Epithelial cell of esophagus (primary cell): ENCODE measurements around the gene ZNF200.
"Not testable (repeated sequence)": the region's sequence is repeated elsewhere in the genome, so short reads cannot be mapped to it uniquely, and the experiment has no call there.

Source experiments
- DNase-seq: peaks from one replicate; pipeline ENCODE4 v3.0.0; 2010; ENCODE audit warnings: low read depth
- H3K4me3 ChIP-seq: 2 replicates; pipeline ENCODE4 v1.5.1; 2011; ENCODE audit warnings: mild to moderate bottlenecking, low read length, control low read depth
- CTCF ChIP-seq: IDR thresholded peaks from 2 replicates; pipeline ENCODE4 v1.5.1; 2011; ENCODE audit warnings: low read depth, mild to moderate bottlenecking, low read length, control low read depth, inconsistent platforms; ENCODE audit not compliant: insufficient read depth; ENCODE audit errors: missing control alignments

ZNF200 gene

GRCh38 chr16:3276679-3277078 is 41.7 kb upstream of the ZNF200 start:
- TF ChIP-seq CTCF, result no peak
- no peak for DNase-seq

GRCh38 chr16:3274947-3275346 is 40.0 kb upstream of the ZNF200 start:
- DNase-seq, result no peak
- no peak overlapping the region for H3K4me3 ChIP-seq
- TF ChIP-seq CTCF, result no peak

More at GRCh38 chr16:3276679-3277078, 41.7 kb upstream of the ZNF200 start:
- no peak overlapping the region for H3K4me3 ChIP-seq

- TF ChIP-seq CTCF, result no peak
- no peak for DNase-seq
- no peak overlapping the region for H3K4me3 ChIP-seq
These were observed 39.5 kb upstream of the ZNF200 start for GRCh38 chr16:3274490-3274889.

GRCh38 chr16:3271281-3271680 is 36.3 kb upstream of the ZNF200 start:
- DNase-seq, H3K4me3 ChIP-seq: not testable (repeated sequence)

GRCh38 chr16:3270718-3271117 is 35.8 kb upstream of the ZNF200 start:
- not testable (repeated sequence) for H3K4me3 ChIP-seq, DNase-seq

- no peak for TF ChIP-seq CTCF
- no peak overlapping the region for H3K4me3 ChIP-seq
- no peak for DNase-seq
These were observed 33.3 kb upstream of the ZNF200 start for GRCh38 chr16:3268294-3268693.

GRCh38 chr16:3266873-3267537 is 32.0 kb upstream of the ZNF200 start:
- H3K4me3 ChIP-seq, result no peak overlapping the region
- TF ChIP-seq CTCF, result peak; percentile 46
- DNase-seq, result peak; percentile 24

- H3K4me3 ChIP-seq, result peak overlapping the region; percentile 83
- TF ChIP-seq CTCF, result peak; percentile 11
- peak; percentile 98 for DNase-seq
These were observed 29.4 kb upstream of the ZNF200 start for GRCh38 chr16:3264137-3265036.
